Keratinocyte (primary cell): ENCODE measurements around the gene ZP1. TPM values are rescaled to one million over a fixed set of nuclear protein-coding genes. Genes with fewer than 3 reads are reported as not detected.
"Not testable (repeated sequence)": the region's sequence is repeated elsewhere in the genome, so short reads cannot be mapped to it uniquely, and the experiment has no call there.

ENCODE experiments used
- DNase-seq: peaks from one replicate; pipeline ENCODE4 v3.0.0-alpha.2; 2011; ENCODE audit warnings: low read depth, missing footprints, low spot score
- FAIRE-seq: peaks from 2 replicates; lab custom pipeline; 2011; peaks lifted over from hg19 to GRCh38; lab: Jason Lieb, UNC
- H2AFZ ChIP-seq: 2 replicates; pipeline ENCODE4 v1.6.0; 2012; ENCODE audit warnings: low read length, control low read depth, inconsistent platforms; ENCODE audit not compliant: control insufficient read depth
- H3K27ac ChIP-seq: 2 replicates; pipeline ENCODE4 v1.5.1; 2011; ENCODE audit warnings: low read length; ENCODE audit not compliant: control insufficient read depth, insufficient read depth
- H3K27me3 ChIP-seq: 3 replicates; pipeline ENCODE4 v1.6.0; 2011; ENCODE audit warnings: low read length; ENCODE audit not compliant: control insufficient read depth, insufficient read depth; ENCODE audit errors: extremely low read depth
- H3K36me3 ChIP-seq, 2 experiments: 2 replicates in 1 of 2; 3 replicates in 1 of 2; pipeline ENCODE4 v1.5.1; 2011; ENCODE audit warnings: low read length in 2 of 2, mild to moderate bottlenecking in 1 of 2; ENCODE audit not compliant: control insufficient read depth in 2 of 2, insufficient read depth in 2 of 2; ENCODE audit errors: extremely low read depth in 1 of 2
- H3K4me1 ChIP-seq: 3 replicates; pipeline ENCODE4 v1.5.1; 2011; ENCODE audit warnings: low read length; ENCODE audit not compliant: control insufficient read depth, insufficient read depth; ENCODE audit errors: extremely low read depth
- H3K4me2 ChIP-seq: 3 replicates; pipeline ENCODE4 v1.6.0; 2011; ENCODE audit warnings: low read depth, low read length; ENCODE audit not compliant: control insufficient read depth, insufficient read depth; ENCODE audit errors: extremely low read depth
- H3K4me3 ChIP-seq, 3 experiments: fragments of 200-600 bp in 1 of 3; sonication (generic) in 1 of 3; 2 replicates in 2 of 3; 3 replicates in 1 of 3; pipeline ENCODE4 v1.5.1; 2011 to 2016; ENCODE audit warnings: low read length in 3 of 3, mild to moderate bottlenecking in 3 of 3, control low read depth in 2 of 3, inconsistent platforms in 1 of 3, low read depth in 1 of 3, mixed read lengths in 1 of 3, mixed run types in 1 of 3, moderate library complexity in 1 of 3; ENCODE audit not compliant: control insufficient read depth in 2 of 3, insufficient read depth in 2 of 3; ENCODE audit errors: extremely low read depth in 1 of 3
- H3K79me2 ChIP-seq: 2 replicates; pipeline ENCODE4 v1.6.0; 2012; ENCODE audit warnings: low read length; ENCODE audit not compliant: control insufficient read depth, insufficient read depth
- H3K9ac ChIP-seq: 3 replicates; pipeline ENCODE4 v1.6.0; 2011; ENCODE audit warnings: low read length; ENCODE audit not compliant: control insufficient read depth, insufficient read depth; ENCODE audit errors: extremely low read depth
- H3K9me1 ChIP-seq: 3 replicates; pipeline ENCODE4 v1.6.0; 2011; ENCODE audit warnings: low read length; ENCODE audit not compliant: control insufficient read depth, insufficient read depth; ENCODE audit errors: extremely low read depth
- H3K9me3 ChIP-seq: 2 replicates; pipeline ENCODE4 v1.5.1; 2012; ENCODE audit warnings: low read depth, low read length; ENCODE audit not compliant: control insufficient read depth
- H4K20me1 ChIP-seq: 3 replicates; pipeline ENCODE4 v1.6.0; 2011; ENCODE audit warnings: low read length; ENCODE audit not compliant: control insufficient read depth, insufficient read depth; ENCODE audit errors: extremely low read depth
- CTCF ChIP-seq, 3 experiments: IDR thresholded peaks in 1 of 3; conservative IDR thresholded peaks in 1 of 3; optimal IDR thresholded peaks in 1 of 3; 2 replicates in 2 of 3; 3 replicates in 1 of 3; pipeline versions ENCODE3 to v1.5.1; 2011; ENCODE audit warnings: low read length in 3 of 3, mild to moderate bottlenecking in 3 of 3, moderate library complexity in 2 of 3, control low read depth in 1 of 3, inconsistent platforms in 1 of 3; ENCODE audit not compliant: insufficient read depth in 2 of 3; ENCODE audit errors: extremely low read depth in 1 of 3
- EZH2 ChIP-seq: IDR thresholded peaks from one replicate; pipeline ENCODE4 v1.6.1; 2012; ENCODE audit warnings: inconsistent platforms, mild to moderate bottlenecking, low read length, moderate library complexity
- dilution Hi-C: fragments of 300-500 bp; cut with MboI; formaldehyde crosslinking; loops from one replicate; pipeline ENCODE4 v1.7.0; 2020; ENCODE audit warnings: low sequenced_read_pairs; ENCODE audit not compliant: extremely low pct_ligation_motif_present
- polyA plus RNA-seq, 5 experiments: library from polyadenylated mRNA; depleted of rRNA in 3 of 5; stranded (reverse) in 3 of 5; stranded (forward) in 1 of 5; unstranded in 1 of 5; fragments of >200 nt; gene quantifications; 1 replicate in 1 of 5; 2 replicates in 3 of 5; 3 replicates in 1 of 5; pipeline versions ENCODE4 v1.2.1 to v1.2.3, GENCODE V29; 2011 to 2012; ENCODE audit warnings: missing spikeins in 2 of 5, low read depth in 1 of 5, low replicate concordance in 1 of 5

Gene ZP1
- polyA plus RNA-seq, 1 donor (not counting 4 experiments of a cell fraction or from before 2014, with no cell fraction given), result not detected

GRCh38 chr11:60821827-60822599, 45.3 kb upstream of the ZP1 start:
- no peak overlapping the region for H3K4me3 ChIP-seq
- DNase-seq (no peak), FAIRE-seq (no peak)
- TF ChIP-seq CTCF (optimal IDR thresholded peaks at IDR 0.05 in 1 of 3, IDR thresholded peaks at IDR 0.05 in 1 of 3, conservative IDR thresholded peaks at IDR 0.05 in 1 of 3; ENCODE audit: extremely low read depth in 1 of 3, insufficient read depth in 2 of 3, low read length in 3 of 3), result no peak
- TF ChIP-seq EZH2, result no peak
- no peak overlapping the region for H3K27ac ChIP-seq
- H3K4me2 ChIP-seq, result no peak overlapping the region
- no peak overlapping the region for H3K9ac ChIP-seq
- H3K9me1 ChIP-seq, result no peaks in the 10 kb centered on the region
- dilution Hi-C loops, result no loop called here
- H2AFZ ChIP-seq, result no peak overlapping the region
- no peaks in the 10 kb centered on the region for H3K36me3 ChIP-seq
- H4K20me1 ChIP-seq, result no peaks in the 10 kb centered on the region
- no peaks in the 10 kb centered on the region for H3K9me3 ChIP-seq
- H3K4me1 ChIP-seq, result no peaks in the 10 kb centered on the region
- no peaks in the 10 kb centered on the region for H3K79me2 ChIP-seq
- peaks cover 4% of the 10 kb centered on the region for H3K27me3 ChIP-seq

DNA sequence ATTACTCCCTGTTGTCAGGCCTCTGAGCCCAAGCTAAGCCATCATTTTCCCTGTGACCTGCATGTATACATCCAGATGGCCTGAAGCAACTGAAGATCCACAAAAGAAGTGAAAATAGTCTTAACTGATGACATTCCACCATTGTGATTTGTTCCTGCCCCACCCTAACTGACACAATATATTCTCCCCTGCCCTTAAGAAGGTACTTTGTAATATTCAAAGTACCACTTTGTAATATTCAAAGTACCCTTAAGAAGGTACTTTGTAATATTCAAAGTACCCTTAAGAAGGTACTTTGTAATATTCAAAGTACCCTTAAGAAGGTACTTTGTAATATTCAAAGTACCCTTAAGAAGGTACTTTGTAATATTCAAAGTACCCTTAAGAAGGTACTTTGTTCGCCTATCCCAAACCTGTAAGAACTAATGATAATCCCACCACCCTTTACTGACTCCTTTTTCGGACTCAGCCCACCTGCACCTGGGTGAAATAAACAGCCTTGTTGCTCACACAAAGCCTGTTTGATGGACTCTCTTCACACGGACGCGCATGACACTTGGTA, 43.5 kb upstream of the ZP1 start:
- H2AFZ ChIP-seq, H3K4me3 ChIP-seq, DNase-seq, H3K9me3 ChIP-seq, H3K4me2 ChIP-seq, H3K36me3 ChIP-seq, dilution Hi-C loops, H3K9me1 ChIP-seq, H3K4me1 ChIP-seq, H3K9ac ChIP-seq, H3K27me3 ChIP-seq, H3K79me2 ChIP-seq, H3K27ac ChIP-seq, FAIRE-seq, H4K20me1 ChIP-seq: not testable (repeated sequence)
